ENCODE results near the gene BDKRB2. TPM values are rescaled to one million over a fixed set of nuclear protein-coding genes. Genes with fewer than 3 reads are reported as not detected.
A peak's percentile ranks its signal among the peaks of the same experiment; 100 is the strongest.

The BDKRB2 gene
- total RNA-seq, 3 donors from 2014 or later, result not detected

DNA sequence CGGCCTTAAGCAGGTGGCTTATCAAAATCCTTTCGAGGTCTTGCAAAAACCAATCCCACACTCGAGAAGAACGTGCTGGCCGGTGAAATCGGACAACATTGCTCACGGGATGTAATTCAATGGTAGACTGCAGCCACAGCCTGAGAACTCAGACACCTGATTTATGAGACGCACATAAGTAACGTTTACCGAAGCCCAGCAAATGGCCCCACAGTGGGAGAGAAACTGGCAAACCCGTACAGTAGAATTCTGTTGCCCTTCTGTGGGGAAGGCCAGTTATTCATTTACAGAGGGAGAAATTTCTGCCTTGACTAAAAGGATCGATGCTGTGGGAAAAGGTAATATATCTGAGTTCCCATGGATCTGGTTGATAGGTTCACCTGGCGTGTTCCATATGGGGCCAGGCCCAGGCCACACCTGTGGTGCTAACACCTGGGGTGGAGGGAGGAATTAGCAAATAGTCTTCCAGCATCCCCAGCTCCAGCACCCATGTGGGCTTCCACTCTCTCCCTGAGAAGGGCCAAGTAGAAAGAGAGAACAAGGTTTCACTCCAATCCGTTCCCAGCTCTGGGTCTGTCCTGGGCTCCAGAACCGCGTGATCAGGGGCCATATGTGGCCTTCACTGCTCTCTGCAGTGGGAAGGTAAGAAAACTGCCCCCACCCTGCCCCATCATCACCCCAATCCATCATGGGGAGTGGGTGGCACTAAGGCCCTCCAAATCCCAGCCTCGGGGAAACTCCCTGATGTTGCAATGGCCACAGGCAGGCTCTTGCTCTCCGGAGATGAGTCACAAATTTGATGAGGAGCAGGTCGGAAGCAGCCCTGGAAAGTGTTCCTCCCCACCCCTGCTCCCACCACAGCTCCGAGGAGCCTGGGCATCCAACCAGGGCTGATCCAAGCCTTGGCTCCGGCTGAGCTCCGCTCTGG is 64.1 kb downstream of the BDKRB2 start:
- H3K9me3 Mint-ChIP-seq, result no peaks in the 10 kb centered on the region
- H3K4me1 Mint-ChIP-seq (ENCODE audit: low read depth), result no peaks in the 10 kb centered on the region
- no peak overlapping the region for H3K4me3 Mint-ChIP-seq
- ATAC-seq (no peak), DNase-seq (no peak)
- no peaks in the 10 kb centered on the region for H3K36me3 Mint-ChIP-seq (ENCODE audit: insufficient read depth)
- H3K27me3 Mint-ChIP-seq (ENCODE audit: low read depth), result peaks cover 4% of the 10 kb centered on the region

DNA sequence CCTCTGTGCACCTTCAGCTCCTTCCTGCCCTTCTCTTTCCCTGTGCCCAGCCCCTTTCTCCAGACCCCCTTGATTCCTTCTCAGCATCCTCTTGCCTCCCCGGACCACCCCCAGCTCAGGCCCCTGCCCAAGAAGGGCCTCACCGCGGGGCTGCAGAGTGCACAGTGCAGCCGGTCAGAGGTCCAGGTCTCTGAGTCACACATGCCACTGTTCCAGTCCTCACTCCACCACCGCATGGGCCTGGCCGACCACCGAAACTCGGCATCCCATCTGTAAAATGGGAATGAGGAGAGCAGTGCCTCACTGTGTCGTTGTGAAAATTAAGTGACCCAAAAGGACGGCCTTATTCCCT is 64.7 kb downstream of the BDKRB2 start:
- no peaks in the 10 kb centered on the region for H3K4me1 Mint-ChIP-seq (ENCODE audit: low read depth)
- no peak for ATAC-seq
- H3K27me3 Mint-ChIP-seq (ENCODE audit: low read depth), result peaks cover 4% of the 10 kb centered on the region
- no peaks in the 10 kb centered on the region for H3K9me3 Mint-ChIP-seq
- no peak overlapping the region for H3K4me3 Mint-ChIP-seq
- H3K36me3 Mint-ChIP-seq (ENCODE audit: insufficient read depth), result no peaks in the 10 kb centered on the region
- no peak for DNase-seq

DNA sequence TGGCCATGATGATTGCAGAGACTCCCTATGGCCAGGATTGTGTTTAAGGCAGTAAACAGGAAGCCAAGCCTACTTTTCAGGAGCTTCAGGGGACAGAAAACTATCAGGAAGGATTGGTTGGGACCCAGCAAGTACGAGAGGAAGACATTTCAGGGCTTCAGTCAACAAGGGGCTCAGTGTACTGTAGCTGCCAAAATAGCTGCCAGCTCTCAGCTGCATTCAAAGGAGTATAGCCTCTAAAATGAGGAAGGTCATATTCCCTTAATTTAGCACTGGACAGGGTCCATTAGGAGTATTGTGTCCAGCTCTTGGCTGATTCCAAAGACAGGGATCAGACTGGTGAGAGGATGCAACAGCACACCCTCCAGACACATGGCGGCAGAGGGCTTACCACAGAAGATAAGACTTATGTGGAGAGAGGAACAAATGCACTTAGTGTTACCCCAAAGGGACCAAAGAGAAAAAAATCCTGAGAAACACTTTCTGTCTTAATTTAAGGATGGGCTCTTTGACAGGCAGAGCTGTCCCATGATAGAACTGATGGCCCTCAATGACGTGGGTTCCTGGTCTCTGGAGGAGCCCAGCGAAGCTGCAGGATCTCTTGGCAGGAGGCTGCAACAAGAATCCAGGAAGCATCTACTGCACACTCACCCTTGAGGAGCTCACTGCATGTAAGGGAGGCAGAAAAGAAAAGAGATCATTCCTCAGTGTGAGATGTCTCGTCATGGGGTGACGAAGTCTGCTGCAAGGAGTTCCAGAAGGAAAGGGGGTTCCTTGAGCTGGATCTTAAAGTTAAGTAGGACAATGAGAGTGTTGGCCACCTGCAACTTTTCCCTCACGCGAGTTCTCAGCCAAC is 66.2 kb downstream of the BDKRB2 start:
- H3K27me3 Mint-ChIP-seq (ENCODE audit: low read depth), result peaks cover 4% of the 10 kb centered on the region
- H3K4me1 Mint-ChIP-seq (ENCODE audit: low read depth), result no peaks in the 10 kb centered on the region
- H3K9me3 Mint-ChIP-seq, result no peaks in the 10 kb centered on the region
- ATAC-seq (no peak), DNase-seq (no peak)
- H3K36me3 Mint-ChIP-seq (ENCODE audit: insufficient read depth), result no peaks in the 10 kb centered on the region
- H3K4me3 Mint-ChIP-seq, result no peak overlapping the region

- H3K36me3 Mint-ChIP-seq (ENCODE audit: insufficient read depth), result no peaks in the 10 kb centered on the region
- H3K4me1 Mint-ChIP-seq (ENCODE audit: low read depth), result no peaks in the 10 kb centered on the region
- H3K4me3 Mint-ChIP-seq, result no peak overlapping the region
Observed at GRCh38 chr14:96271421-96271762, 66.8 kb downstream of the BDKRB2 start.

GRCh38 chr14:96272777-96273473 is 68.3 kb downstream of the BDKRB2 start:
- no peak for DNase-seq

More at GRCh38 chr14:96271421-96271762, 66.8 kb downstream of the BDKRB2 start:
- DNase-seq (no peak), ATAC-seq (no peak)
- Mint-ChIP-seq H3K9me3 (no peaks in the 10 kb centered on the region), H3K27me3 (ENCODE audit: low read depth) (peaks cover 3% of the 10 kb centered on the region)

GRCh38 chr14:96273629-96274028 is 69.0 kb downstream of the BDKRB2 start:
- DNase-seq (no peak), ATAC-seq (no peak)
- no peak overlapping the region for H3K4me3 Mint-ChIP-seq
- no peaks in the 10 kb centered on the region for H3K27me3 Mint-ChIP-seq (ENCODE audit: low read depth)
- H3K9me3 Mint-ChIP-seq, result peaks cover 4% of the 10 kb centered on the region
- no peaks in the 10 kb centered on the region for H3K36me3 Mint-ChIP-seq (ENCODE audit: insufficient read depth)
- no peaks in the 10 kb centered on the region for H3K4me1 Mint-ChIP-seq (ENCODE audit: low read depth)

More at GRCh38 chr14:96272777-96273473, 68.3 kb downstream of the BDKRB2 start:
- ATAC-seq, result no peak
- no peak overlapping the region for H3K4me3 Mint-ChIP-seq
- no peaks in the 10 kb centered on the region for H3K4me1 Mint-ChIP-seq (ENCODE audit: low read depth)
- no peaks in the 10 kb centered on the region for H3K27me3 Mint-ChIP-seq (ENCODE audit: low read depth)
- H3K9me3 Mint-ChIP-seq, result peaks cover 3% of the 10 kb centered on the region
- H3K36me3 Mint-ChIP-seq (ENCODE audit: insufficient read depth), result no peaks in the 10 kb centered on the region

GRCh38 chr14:96274122-96274521 is 69.5 kb downstream of the BDKRB2 start:
- no peak overlapping the region for H3K4me3 Mint-ChIP-seq

GRCh38 chr14:96274543-96274942 is 69.9 kb downstream of the BDKRB2 start:
- peaks cover 3% of the 10 kb centered on the region for H3K36me3 Mint-ChIP-seq (ENCODE audit: insufficient read depth)
- H3K27me3 Mint-ChIP-seq (ENCODE audit: low read depth), result no peaks in the 10 kb centered on the region
- ATAC-seq (no peak), DNase-seq (no peak)
- H3K4me1 Mint-ChIP-seq (ENCODE audit: low read depth), result no peaks in the 10 kb centered on the region
- peaks cover 4% of the 10 kb centered on the region for H3K9me3 Mint-ChIP-seq
- no peak overlapping the region for H3K4me3 Mint-ChIP-seq

More at GRCh38 chr14:96274122-96274521, 69.5 kb downstream of the BDKRB2 start:
- no peak for DNase-seq
- Mint-ChIP-seq H3K4me1 (ENCODE audit: low read depth) (no peaks in the 10 kb centered on the region), H3K27me3 (ENCODE audit: low read depth) (no peaks in the 10 kb centered on the region), H3K36me3 (ENCODE audit: insufficient read depth) (no peaks in the 10 kb centered on the region), H3K9me3 (peaks cover 4% of the 10 kb centered on the region)
- ATAC-seq, result no peak

- Mint-ChIP-seq H3K4me1 (ENCODE audit: low read depth) (no peaks in the 10 kb centered on the region), H3K27me3 (ENCODE audit: low read depth) (no peaks in the 10 kb centered on the region), H3K9me3 (peaks cover 4% of the 10 kb centered on the region), H3K4me3 (no peak overlapping the region), H3K36me3 (ENCODE audit: insufficient read depth) (peaks cover 4% of the 10 kb centered on the region)
- DNase-seq (peak; percentile 67), ATAC-seq (peak in 1 of 2 donors; percentile 32)
Observed at GRCh38 chr14:96275177-96276112, 70.8 kb downstream of the BDKRB2 start.

DNA sequence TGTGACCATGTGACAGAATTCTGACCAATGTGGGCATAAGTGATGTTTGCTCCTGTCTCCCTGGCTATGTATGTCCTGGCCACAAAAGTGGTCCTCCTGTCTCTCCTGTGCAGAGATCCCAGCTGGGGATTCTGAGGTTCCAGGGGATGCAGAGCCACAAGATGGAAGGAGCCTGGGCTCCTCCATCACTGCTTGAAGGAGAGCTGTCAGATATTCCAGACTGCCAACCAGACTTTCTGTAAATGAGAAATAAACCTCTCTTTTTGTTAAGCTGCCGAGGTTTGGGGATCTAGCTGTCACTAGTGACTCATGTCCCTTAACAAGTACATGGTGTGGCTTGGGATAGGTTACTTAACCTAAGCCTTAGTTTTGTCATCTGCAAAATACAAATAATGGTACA is 73.3 kb downstream of the BDKRB2 start:
- peaks cover 4% of the 10 kb centered on the region for H3K9me3 Mint-ChIP-seq
- H3K27me3 Mint-ChIP-seq (ENCODE audit: low read depth), result no peaks in the 10 kb centered on the region
- ATAC-seq (no peak), DNase-seq (no peak)
- H3K4me3 Mint-ChIP-seq, result no peak overlapping the region
- H3K4me1 Mint-ChIP-seq (ENCODE audit: low read depth), result no peaks in the 10 kb centered on the region
- H3K36me3 Mint-ChIP-seq (ENCODE audit: insufficient read depth), result peaks cover 4% of the 10 kb centered on the region

- H3K4me3 Mint-ChIP-seq, result no peak overlapping the region
- peaks cover 8% of the 10 kb centered on the region for H3K36me3 Mint-ChIP-seq (ENCODE audit: insufficient read depth)
- DNase-seq, result no peak
- peaks cover 4% of the 10 kb centered on the region for H3K9me3 Mint-ChIP-seq
- ATAC-seq, result no peak
- H3K4me1 Mint-ChIP-seq (ENCODE audit: low read depth), result no peaks in the 10 kb centered on the region
- H3K27me3 Mint-ChIP-seq (ENCODE audit: low read depth), result no peaks in the 10 kb centered on the region
Observed at GRCh38 chr14:96279564-96279963, 74.9 kb downstream of the BDKRB2 start.

- H3K9me3 Mint-ChIP-seq, result peaks cover 4% of the 10 kb centered on the region
- peaks cover 11% of the 10 kb centered on the region for H3K36me3 Mint-ChIP-seq (ENCODE audit: insufficient read depth)
- DNase-seq (no peak), ATAC-seq (no peak)
- no peaks in the 10 kb centered on the region for H3K27me3 Mint-ChIP-seq (ENCODE audit: low read depth)
- H3K4me1 Mint-ChIP-seq (ENCODE audit: low read depth), result no peaks in the 10 kb centered on the region
- no peak overlapping the region for H3K4me3 Mint-ChIP-seq
Observed at GRCh38 chr14:96280104-96280503, 75.5 kb downstream of the BDKRB2 start.

GRCh38 chr14:96281486-96281885 is 76.8 kb downstream of the BDKRB2 start:
- Mint-ChIP-seq H3K36me3 (ENCODE audit: insufficient read depth) (peaks cover 18% of the 10 kb centered on the region), H3K27me3 (ENCODE audit: low read depth) (no peaks in the 10 kb centered on the region)

More at GRCh38 chr14:96281486-96281885, 76.8 kb downstream of the BDKRB2 start:
- no peak overlapping the region for H3K4me3 Mint-ChIP-seq
- peaks cover 4% of the 10 kb centered on the region for H3K9me3 Mint-ChIP-seq
- no peak for ATAC-seq
- no peak for DNase-seq
- no peaks in the 10 kb centered on the region for H3K4me1 Mint-ChIP-seq (ENCODE audit: low read depth)

All from activated T-cell treated with anti-CD3 and anti-CD28 coated beads, Interleukin-2, amount 50 U/mL, for 4 hours (primary cell).